Heart left ventricle (tissue), 13 donors: ENCODE results near the gene NAE1.

Experiments used
- POLR2A ChIP-seq, 2 donors: fragments of 450-650 bp; IDR thresholded peaks; one replicate each; pipeline ENCODE4 v1.6.1; 2017; ENCODE audit warnings: antibody characterized with exemption in 2 of 2, mild to moderate bottlenecking in 2 of 2, moderate library complexity in 2 of 2
- TF ChIP-seq, protein P1 (sequence below), 12 donors: fragments of 200-600 bp; sonication (generic) in 4 of 12; IDR thresholded peaks; one replicate each; pipeline versions ENCODE4 v1.5.0 to v1.8.0; 2018 to 2022; ENCODE audit warnings: antibody characterized with exemption in 12 of 12, mild to moderate bottlenecking in 5 of 12
- donor health status: ischemic (EF 13 %, LVEDD 7.1; RV severe dilation, severe dysfunction).
- donor health status: DM: no; HTN: yes; CAD: no.
- donor health status: DM: no; HTN: no; CAD: no.
- donor health status: ischemic (EF 25% LVEDD 6.9; RV normal size, moderate dysfunction).
- donor health status: ischemic (EF 25% LVEDD 5.7; RV mildly dilated, moderate dysfunction).
- donor health status: ischemic (EF 35%, LVEDD 5.7; RV mildly dilated, moderate dysfunction).
- donor health status: nonischemic (EF 11% LVEDD 7.7; RV severe dilation, severe dysfunction).
- donor health status: DM: yes; HTN: yes; CAD: no.
- donor health status: PGD.
- donor health status: ischemic (EF 29% LVEDD 5.4; RV normal size, mild dysfunction).
- donor health status: nonischemic (EF 23%, LVEDD 6.1; RV moderate dilation, normal function).

DNA sequence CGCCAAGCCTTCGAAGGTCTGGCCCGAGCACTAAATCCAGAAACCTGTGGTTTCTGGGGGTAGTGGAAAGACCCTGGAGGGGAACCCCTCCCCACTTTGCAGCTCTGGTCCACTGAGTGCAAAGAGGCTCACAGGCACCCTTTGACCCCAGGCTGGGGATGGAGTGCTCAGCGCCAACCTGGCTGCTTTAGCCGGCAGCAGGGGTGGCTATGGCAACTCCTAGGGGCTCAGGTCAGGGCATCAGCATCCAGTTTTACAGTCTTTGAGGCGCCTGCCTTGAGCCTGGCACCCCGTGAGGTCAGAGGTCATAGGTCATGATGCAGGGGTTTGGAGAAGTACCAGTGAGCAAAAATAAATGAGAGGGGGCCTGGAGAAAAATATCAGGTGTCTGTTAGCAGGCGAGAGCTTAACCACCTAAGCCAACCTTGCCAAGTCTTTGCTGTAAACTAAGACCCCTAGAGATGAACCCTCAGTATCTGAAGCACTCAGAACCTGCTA, 31.3 kb upstream of the NAE1 start:
- no peak for TF ChIP-seq POLR2A (IDR thresholded peaks at IDR 0.05)
- TF ChIP-seq, protein P1, sequence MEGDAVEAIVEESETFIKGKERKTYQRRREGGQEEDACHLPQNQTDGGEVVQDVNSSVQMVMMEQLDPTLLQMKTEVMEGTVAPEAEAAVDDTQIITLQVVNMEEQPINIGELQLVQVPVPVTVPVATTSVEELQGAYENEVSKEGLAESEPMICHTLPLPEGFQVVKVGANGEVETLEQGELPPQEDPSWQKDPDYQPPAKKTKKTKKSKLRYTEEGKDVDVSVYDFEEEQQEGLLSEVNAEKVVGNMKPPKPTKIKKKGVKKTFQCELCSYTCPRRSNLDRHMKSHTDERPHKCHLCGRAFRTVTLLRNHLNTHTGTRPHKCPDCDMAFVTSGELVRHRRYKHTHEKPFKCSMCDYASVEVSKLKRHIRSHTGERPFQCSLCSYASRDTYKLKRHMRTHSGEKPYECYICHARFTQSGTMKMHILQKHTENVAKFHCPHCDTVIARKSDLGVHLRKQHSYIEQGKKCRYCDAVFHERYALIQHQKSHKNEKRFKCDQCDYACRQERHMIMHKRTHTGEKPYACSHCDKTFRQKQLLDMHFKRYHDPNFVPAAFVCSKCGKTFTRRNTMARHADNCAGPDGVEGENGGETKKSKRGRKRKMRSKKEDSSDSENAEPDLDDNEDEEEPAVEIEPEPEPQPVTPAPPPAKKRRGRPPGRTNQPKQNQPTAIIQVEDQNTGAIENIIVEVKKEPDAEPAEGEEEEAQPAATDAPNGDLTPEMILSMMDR (IDR thresholded peaks at IDR 0.05), result no peak
